ENCODE measurements around the gene SLX1A.
"Not testable (repeated sequence)": the region's sequence is repeated elsewhere in the genome, so short reads cannot be mapped to it uniquely, and the experiment has no call there.

Gene SLX1A

GRCh38 chr16:30184891-30185682 is 8.6 kb upstream of the SLX1A start:
- Histone ChIP-seq H3K4me1 (ENCODE audit: insufficient read depth, low read length) (no peaks in the 10 kb centered on the region), H3K9me3 (ENCODE audit: insufficient read depth, low read depth, low read length) (no peaks in the 10 kb centered on the region), H3K4me3 (ENCODE audit: low read length) (no peak overlapping the region), H3K27me3 (ENCODE audit: insufficient read depth, low read length) (peaks cover 33% of the 10 kb centered on the region), H3K27ac (ENCODE audit: low read length) (no peak overlapping the region), H3K9ac (ENCODE audit: low read depth, low read length) (no peak overlapping the region; the same call in 1 of the 2 replicates), H3K36me3 (ENCODE audit: insufficient read depth, low read depth, low read length) (no peaks in the 10 kb centered on the region)

- no peaks in the 10 kb centered on the region for H3K36me3 ChIP-seq (ENCODE audit: insufficient read depth, low read depth, low read length)
- H3K4me3 ChIP-seq (ENCODE audit: low read length) = no peak overlapping the region
- H3K9ac ChIP-seq (ENCODE audit: low read depth, low read length) = no peak overlapping the region; the same call in 1 of the 2 replicates
- H3K27me3 ChIP-seq (ENCODE audit: insufficient read depth, low read length) = peaks cover 29% of the 10 kb centered on the region
- H3K4me1 ChIP-seq (ENCODE audit: insufficient read depth, low read length) = no peaks in the 10 kb centered on the region
- H3K9me3 ChIP-seq (ENCODE audit: insufficient read depth, low read depth, low read length) = no peaks in the 10 kb centered on the region
- no peak overlapping the region for H3K27ac ChIP-seq (ENCODE audit: low read length)
These were observed 7.8 kb upstream of the SLX1A start for GRCh38 chr16:30185683-30186421.

- H3K4me3 ChIP-seq (ENCODE audit: low read length) = no peak overlapping the region
- no peak overlapping the region for H3K27ac ChIP-seq (ENCODE audit: low read length)
- no peaks in the 10 kb centered on the region for H3K9me3 ChIP-seq (ENCODE audit: insufficient read depth, low read depth, low read length)
- H3K27me3 ChIP-seq (ENCODE audit: insufficient read depth, low read length) = peaks cover 24% of the 10 kb centered on the region
- no peak overlapping the region for H3K9ac ChIP-seq (ENCODE audit: low read depth, low read length)
- H3K36me3 ChIP-seq (ENCODE audit: insufficient read depth, low read depth, low read length) = no peaks in the 10 kb centered on the region
- H3K4me1 ChIP-seq (ENCODE audit: insufficient read depth, low read length) = no peaks in the 10 kb centered on the region
These were observed 7.3 kb upstream of the SLX1A start for GRCh38 chr16:30186444-30186781.

- no peak overlapping the region for H3K27ac ChIP-seq (ENCODE audit: low read length)
- no peak overlapping the region for H3K4me3 ChIP-seq (ENCODE audit: low read length)
- peaks cover 22% of the 10 kb centered on the region for H3K27me3 ChIP-seq (ENCODE audit: insufficient read depth, low read length)
- no peaks in the 10 kb centered on the region for H3K9me3 ChIP-seq (ENCODE audit: insufficient read depth, low read depth, low read length)
- H3K36me3 ChIP-seq (ENCODE audit: insufficient read depth, low read depth, low read length) = no peaks in the 10 kb centered on the region
- H3K9ac ChIP-seq (ENCODE audit: low read depth, low read length) = no peak overlapping the region
- H3K4me1 ChIP-seq (ENCODE audit: insufficient read depth, low read length) = no peaks in the 10 kb centered on the region
These were observed 6.7 kb upstream of the SLX1A start for GRCh38 chr16:30186782-30187555.

- H3K27ac ChIP-seq (ENCODE audit: low read length) = no peak overlapping the region
- no peaks in the 10 kb centered on the region for H3K4me1 ChIP-seq (ENCODE audit: insufficient read depth, low read length)
- H3K4me3 ChIP-seq (ENCODE audit: low read length) = no peak overlapping the region
- H3K27me3 ChIP-seq (ENCODE audit: insufficient read depth, low read length) = peaks cover 16% of the 10 kb centered on the region
- no peaks in the 10 kb centered on the region for H3K36me3 ChIP-seq (ENCODE audit: insufficient read depth, low read depth, low read length)
- no peak overlapping the region for H3K9ac ChIP-seq (ENCODE audit: low read depth, low read length)
- no peaks in the 10 kb centered on the region for H3K9me3 ChIP-seq (ENCODE audit: insufficient read depth, low read depth, low read length)
These were observed 6.2 kb upstream of the SLX1A start for GRCh38 chr16:30187556-30187865.

- H3K9ac ChIP-seq (ENCODE audit: low read depth, low read length) = no peak overlapping the region
- peaks cover 13% of the 10 kb centered on the region for H3K27me3 ChIP-seq (ENCODE audit: insufficient read depth, low read length)
- H3K4me3 ChIP-seq (ENCODE audit: low read length) = no peak overlapping the region
- H3K27ac ChIP-seq (ENCODE audit: low read length) = no peak overlapping the region
- no peaks in the 10 kb centered on the region for H3K4me1 ChIP-seq (ENCODE audit: insufficient read depth, low read length)
- H3K9me3 ChIP-seq (ENCODE audit: insufficient read depth, low read depth, low read length) = no peaks in the 10 kb centered on the region
- no peaks in the 10 kb centered on the region for H3K36me3 ChIP-seq (ENCODE audit: insufficient read depth, low read depth, low read length)
These were observed 5.6 kb upstream of the SLX1A start for GRCh38 chr16:30187971-30188561.

GRCh38 chr16:30191158-30191557 is 2.5 kb upstream of the SLX1A start:
- H3K9me3 ChIP-seq (ENCODE audit: insufficient read depth, low read depth, low read length); H3K4me1 ChIP-seq (ENCODE audit: insufficient read depth, low read length); H3K27ac ChIP-seq (ENCODE audit: low read length); H3K4me3 ChIP-seq (ENCODE audit: low read length); H3K9ac ChIP-seq (ENCODE audit: low read depth, low read length); H3K36me3 ChIP-seq (ENCODE audit: insufficient read depth, low read depth, low read length); H3K27me3 ChIP-seq (ENCODE audit: insufficient read depth, low read length): not testable (repeated sequence)

- not testable (repeated sequence) for H3K9me3 ChIP-seq (ENCODE audit: insufficient read depth, low read depth, low read length); H3K36me3 ChIP-seq (ENCODE audit: insufficient read depth, low read depth, low read length); H3K9ac ChIP-seq (ENCODE audit: low read depth, low read length); H3K4me1 ChIP-seq (ENCODE audit: insufficient read depth, low read length); H3K4me3 ChIP-seq (ENCODE audit: low read length); H3K27ac ChIP-seq (ENCODE audit: low read length); H3K27me3 ChIP-seq (ENCODE audit: insufficient read depth, low read length)
These were observed 577 bp upstream of the SLX1A start for GRCh38 chr16:30193098-30193497.

- not testable (repeated sequence) for H3K27me3 ChIP-seq (ENCODE audit: insufficient read depth, low read length); H3K9me3 ChIP-seq (ENCODE audit: insufficient read depth, low read depth, low read length); H3K27ac ChIP-seq (ENCODE audit: low read length); H3K9ac ChIP-seq (ENCODE audit: low read depth, low read length); H3K4me1 ChIP-seq (ENCODE audit: insufficient read depth, low read length); H3K36me3 ChIP-seq (ENCODE audit: insufficient read depth, low read depth, low read length); H3K4me3 ChIP-seq (ENCODE audit: low read length)
These were observed 674 bp downstream of the SLX1A start for GRCh38 chr16:30194172-30194925.

- H3K36me3 ChIP-seq (ENCODE audit: insufficient read depth, low read depth, low read length); H3K9ac ChIP-seq (ENCODE audit: low read depth, low read length); H3K4me3 ChIP-seq (ENCODE audit: low read length); H3K27me3 ChIP-seq (ENCODE audit: insufficient read depth, low read length); H3K9me3 ChIP-seq (ENCODE audit: insufficient read depth, low read depth, low read length); H3K4me1 ChIP-seq (ENCODE audit: insufficient read depth, low read length); H3K27ac ChIP-seq (ENCODE audit: low read length): not testable (repeated sequence)
These were observed 3.3 kb downstream of the SLX1A start for GRCh38 chr16:30197001-30197400.

GRCh38 chr16:30199049-30199448 is 5.4 kb downstream of the SLX1A start, which contains the start of gene SULT1A3:
Gene SULT1A3, plus strand, starts transcription at chr16:30199255. Its CDS starts 1,474 bp downstream, at chr16:30200729.
- not testable (repeated sequence) for H3K4me3 ChIP-seq (ENCODE audit: low read length); H3K27me3 ChIP-seq (ENCODE audit: insufficient read depth, low read length); H3K9ac ChIP-seq (ENCODE audit: low read depth, low read length); H3K27ac ChIP-seq (ENCODE audit: low read length); H3K4me1 ChIP-seq (ENCODE audit: insufficient read depth, low read length); H3K36me3 ChIP-seq (ENCODE audit: insufficient read depth, low read depth, low read length); H3K9me3 ChIP-seq (ENCODE audit: insufficient read depth, low read depth, low read length)
